Measurements from ENCODE around the gene DCAKD.

Gene DCAKD

GRCh38 chr17:45022288-45022648 lies 29.2 kb downstream of the DCAKD start:
- TF ChIP-seq CTCF (IDR thresholded peaks at IDR 0.05; ENCODE audit: low read length, missing control alignments) = no peak
- DNase-seq (ENCODE audit: low read depth) = no peak
- H3K4me3 ChIP-seq (replicated peaks; ENCODE audit: low read depth, low read length) = no peak overlapping the region

- H3K4me3 ChIP-seq (replicated peaks; ENCODE audit: low read depth, low read length) = peak overlapping the region; percentile 28
- peak; percentile 58 for DNase-seq (ENCODE audit: low read depth)
Measured at GRCh38 chr17:45021607-45022287, 29.7 kb downstream of the DCAKD start.

GRCh38 chr17:45020354-45021138 lies 30.9 kb downstream of the DCAKD start:
- H3K4me3 ChIP-seq (replicated peaks; ENCODE audit: low read depth, low read length) = no peak overlapping the region
- TF ChIP-seq CTCF (IDR thresholded peaks at IDR 0.05; ENCODE audit: low read length, missing control alignments) = no peak
- DNase-seq (ENCODE audit: low read depth) = peak; percentile 54

More at GRCh38 chr17:45021607-45022287, 29.7 kb downstream of the DCAKD start:
- peak; percentile 27 for TF ChIP-seq CTCF (IDR thresholded peaks at IDR 0.05; ENCODE audit: low read length, missing control alignments)

GRCh38 chr17:45018848-45019711 lies 32.4 kb downstream of the DCAKD start:
- TF ChIP-seq CTCF (IDR thresholded peaks at IDR 0.05; ENCODE audit: low read length, missing control alignments) = no peak
- peak; percentile 44 for DNase-seq (ENCODE audit: low read depth)
- H3K4me3 ChIP-seq (replicated peaks; ENCODE audit: low read depth, low read length) = peak overlapping the region; percentile 50

- no peak for TF ChIP-seq CTCF (IDR thresholded peaks at IDR 0.05; ENCODE audit: low read length, missing control alignments)
- H3K4me3 ChIP-seq (replicated peaks; ENCODE audit: low read depth, low read length) = peak overlapping the region; percentile 50
- DNase-seq (ENCODE audit: low read depth) = no peak
Measured at GRCh38 chr17:45018514-45018847, 33.0 kb downstream of the DCAKD start.

- TF ChIP-seq CTCF (IDR thresholded peaks at IDR 0.05; ENCODE audit: low read length, missing control alignments) = peak; percentile 33
- no peak for DNase-seq (ENCODE audit: low read depth)
Measured at GRCh38 chr17:45016823-45017222, 34.6 kb downstream of the DCAKD start.

More at GRCh38 chr17:45016823-45017222, 34.6 kb downstream of the DCAKD start:
- no peak overlapping the region for H3K4me3 ChIP-seq (replicated peaks; ENCODE audit: low read depth, low read length)
